ENCODE data around the gene POTEF. TPM values are rescaled to one million over a fixed set of nuclear protein-coding genes. Genes with fewer than 3 reads are reported as not detected.
"Not testable (repeated sequence)": the region's sequence is repeated elsewhere in the genome, so short reads cannot be mapped to it uniquely, and the experiment has no call there.

Gene POTEF
- total RNA-seq, 1 experiment from 2014 or later = not detected

- TF ChIP-seq EZH2 (IDR thresholded peaks at IDR 0.05; ENCODE audit: borderline replicate concordance, low read depth, low read length, poor library complexity, severe bottlenecking) = no peak
- TF ChIP-seq, protein P1, sequence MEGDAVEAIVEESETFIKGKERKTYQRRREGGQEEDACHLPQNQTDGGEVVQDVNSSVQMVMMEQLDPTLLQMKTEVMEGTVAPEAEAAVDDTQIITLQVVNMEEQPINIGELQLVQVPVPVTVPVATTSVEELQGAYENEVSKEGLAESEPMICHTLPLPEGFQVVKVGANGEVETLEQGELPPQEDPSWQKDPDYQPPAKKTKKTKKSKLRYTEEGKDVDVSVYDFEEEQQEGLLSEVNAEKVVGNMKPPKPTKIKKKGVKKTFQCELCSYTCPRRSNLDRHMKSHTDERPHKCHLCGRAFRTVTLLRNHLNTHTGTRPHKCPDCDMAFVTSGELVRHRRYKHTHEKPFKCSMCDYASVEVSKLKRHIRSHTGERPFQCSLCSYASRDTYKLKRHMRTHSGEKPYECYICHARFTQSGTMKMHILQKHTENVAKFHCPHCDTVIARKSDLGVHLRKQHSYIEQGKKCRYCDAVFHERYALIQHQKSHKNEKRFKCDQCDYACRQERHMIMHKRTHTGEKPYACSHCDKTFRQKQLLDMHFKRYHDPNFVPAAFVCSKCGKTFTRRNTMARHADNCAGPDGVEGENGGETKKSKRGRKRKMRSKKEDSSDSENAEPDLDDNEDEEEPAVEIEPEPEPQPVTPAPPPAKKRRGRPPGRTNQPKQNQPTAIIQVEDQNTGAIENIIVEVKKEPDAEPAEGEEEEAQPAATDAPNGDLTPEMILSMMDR (conservative IDR thresholded peaks at IDR 0.05; ENCODE audit: low read depth, low read length) = no peak
- H3K9me3 ChIP-seq (ENCODE audit: low read depth, low read length, poor library complexity, severe bottlenecking) = no peaks in the 10 kb centered on the region
- H3K36me3 ChIP-seq (ENCODE audit: insufficient read depth, low read length, poor library complexity, severe bottlenecking) = no peaks in the 10 kb centered on the region
- no TSS peak for BruUV-seq (replicated peaks)
- ChIA-PET CTCF (no interaction called here), POLR2A (ENCODE audit: low non-redundant PET) (no interaction called here)
- DNase-seq (ENCODE audit: low spot score) = no peak
- no peak overlapping the region for H3K4me3 ChIP-seq (ENCODE audit: low read depth, low read length, poor library complexity, severe bottlenecking)
- no peaks in the 10 kb centered on the region for H3K4me1 ChIP-seq (ENCODE audit: insufficient read depth, low read length, poor library complexity, severe bottlenecking)
- H3K27ac ChIP-seq (ENCODE audit: low read depth, low read length, poor library complexity, severe bottlenecking) = no peak overlapping the region
- intact Hi-C loops (cut with micrococcal nuclease; ENCODE audit: unreplicated experiment) = no loop called here
- H3K27me3 ChIP-seq (replicated peaks; ENCODE audit: insufficient read depth, low read depth, low read length, poor library complexity) = no peaks in the 10 kb centered on the region
These were observed 6.9 kb upstream of the POTEF start for GRCh38 chr2:130135692-130136541.

GRCh38 chr2:130128464-130128863, 558 bp downstream of the POTEF start:
- H3K9me3 ChIP-seq (ENCODE audit: low read depth, low read length, poor library complexity, severe bottlenecking); H3K36me3 ChIP-seq (ENCODE audit: insufficient read depth, low read length, poor library complexity, severe bottlenecking); intact Hi-C loops (cut with micrococcal nuclease; ENCODE audit: unreplicated experiment); DNase-seq (ENCODE audit: low spot score); H3K4me3 ChIP-seq (ENCODE audit: low read depth, low read length, poor library complexity, severe bottlenecking); H3K4me1 ChIP-seq (ENCODE audit: insufficient read depth, low read length, poor library complexity, severe bottlenecking); POLR2A ChIA-PET (ENCODE audit: low non-redundant PET); H3K27ac ChIP-seq (ENCODE audit: low read depth, low read length, poor library complexity, severe bottlenecking); CTCF ChIA-PET; H3K27me3 ChIP-seq (replicated peaks; ENCODE audit: insufficient read depth, low read depth, low read length, poor library complexity); BruUV-seq (replicated peaks): not testable (repeated sequence)

DNA sequence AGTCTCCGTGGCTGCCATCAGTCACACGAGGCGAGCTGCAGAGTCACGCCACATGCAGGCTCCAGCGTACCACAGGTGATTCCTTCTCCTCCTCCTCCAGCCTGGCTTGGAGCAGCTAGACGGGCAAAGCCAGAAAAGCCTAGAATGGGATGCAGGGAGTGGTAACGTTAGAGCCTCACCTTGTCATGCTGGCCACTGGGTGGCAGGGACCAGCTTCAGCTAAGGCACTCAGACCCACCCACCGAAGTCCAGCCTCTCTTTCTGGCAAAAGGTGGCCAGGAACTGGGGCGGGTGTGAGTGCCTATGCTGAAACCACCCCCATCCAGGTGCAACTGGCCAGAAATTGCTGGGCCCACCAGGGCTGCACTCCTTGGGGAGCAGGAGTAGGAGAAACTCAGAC, 1.3 kb downstream of the POTEF start:
- CTCF ChIA-PET; H3K27ac ChIP-seq (ENCODE audit: low read depth, low read length, poor library complexity, severe bottlenecking); H3K9me3 ChIP-seq (ENCODE audit: low read depth, low read length, poor library complexity, severe bottlenecking); H3K36me3 ChIP-seq (ENCODE audit: insufficient read depth, low read length, poor library complexity, severe bottlenecking); H3K4me1 ChIP-seq (ENCODE audit: insufficient read depth, low read length, poor library complexity, severe bottlenecking); POLR2A ChIA-PET (ENCODE audit: low non-redundant PET); H3K27me3 ChIP-seq (replicated peaks; ENCODE audit: insufficient read depth, low read depth, low read length, poor library complexity); H3K4me3 ChIP-seq (ENCODE audit: low read depth, low read length, poor library complexity, severe bottlenecking); BruUV-seq (replicated peaks); DNase-seq (ENCODE audit: low spot score); intact Hi-C loops (cut with micrococcal nuclease; ENCODE audit: unreplicated experiment): not testable (repeated sequence)

- BruUV-seq (replicated peaks); POLR2A ChIA-PET (ENCODE audit: low non-redundant PET); intact Hi-C loops (cut with micrococcal nuclease; ENCODE audit: unreplicated experiment); H3K27ac ChIP-seq (ENCODE audit: low read depth, low read length, poor library complexity, severe bottlenecking); H3K4me3 ChIP-seq (ENCODE audit: low read depth, low read length, poor library complexity, severe bottlenecking); DNase-seq (ENCODE audit: low spot score); H3K4me1 ChIP-seq (ENCODE audit: insufficient read depth, low read length, poor library complexity, severe bottlenecking); H3K9me3 ChIP-seq (ENCODE audit: low read depth, low read length, poor library complexity, severe bottlenecking); H3K36me3 ChIP-seq (ENCODE audit: insufficient read depth, low read length, poor library complexity, severe bottlenecking); CTCF ChIA-PET; H3K27me3 ChIP-seq (replicated peaks; ENCODE audit: insufficient read depth, low read depth, low read length, poor library complexity): not testable (repeated sequence)
These were observed 8.1 kb downstream of the POTEF start for GRCh38 chr2:130120924-130121323.

DNA sequence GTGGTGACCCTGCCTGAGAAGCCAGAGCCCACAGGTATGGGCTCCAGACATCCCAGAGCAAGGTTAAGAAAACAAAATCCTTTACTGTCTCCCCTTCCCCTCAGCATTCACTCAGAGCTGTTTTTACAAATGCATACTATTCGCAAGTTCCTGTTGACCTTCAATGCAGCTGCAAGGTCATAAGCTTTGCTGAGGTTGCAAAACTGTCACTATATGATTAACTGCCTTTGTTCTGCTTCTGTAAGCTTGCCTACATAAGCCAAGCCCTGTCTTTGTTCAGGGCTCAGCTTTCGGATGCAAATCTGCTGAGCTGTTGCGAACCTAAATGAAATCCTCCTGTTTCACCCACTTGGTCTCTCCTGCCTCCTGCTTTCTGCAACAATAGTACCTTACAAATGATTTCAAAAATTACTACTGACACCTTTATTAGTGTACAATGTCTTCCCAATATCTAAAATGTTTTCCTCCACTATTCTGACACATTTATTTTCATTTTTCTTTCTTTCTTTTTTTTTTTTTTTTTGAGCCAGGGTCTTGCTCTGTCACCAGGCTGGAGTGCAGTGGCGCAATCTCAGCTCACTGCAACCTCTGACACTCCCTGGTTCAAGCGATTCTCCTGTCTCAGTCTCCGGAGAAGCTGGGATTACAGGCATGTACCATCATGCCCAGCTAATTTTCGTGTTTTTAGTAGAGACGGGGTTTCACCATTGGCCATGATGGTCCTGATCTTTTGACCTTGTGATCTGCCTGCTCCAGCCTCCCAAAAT, 26.2 kb downstream of the POTEF start:
- H3K9me3 ChIP-seq (ENCODE audit: low read depth, low read length, poor library complexity, severe bottlenecking); H3K36me3 ChIP-seq (ENCODE audit: insufficient read depth, low read length, poor library complexity, severe bottlenecking); BruUV-seq (replicated peaks); POLR2A ChIA-PET (ENCODE audit: low non-redundant PET); H3K4me3 ChIP-seq (ENCODE audit: low read depth, low read length, poor library complexity, severe bottlenecking); DNase-seq (ENCODE audit: low spot score); H3K27me3 ChIP-seq (replicated peaks; ENCODE audit: insufficient read depth, low read depth, low read length, poor library complexity); CTCF ChIA-PET; H3K27ac ChIP-seq (ENCODE audit: low read depth, low read length, poor library complexity, severe bottlenecking); intact Hi-C loops (cut with micrococcal nuclease; ENCODE audit: unreplicated experiment); H3K4me1 ChIP-seq (ENCODE audit: insufficient read depth, low read length, poor library complexity, severe bottlenecking): not testable (repeated sequence)

DNA sequence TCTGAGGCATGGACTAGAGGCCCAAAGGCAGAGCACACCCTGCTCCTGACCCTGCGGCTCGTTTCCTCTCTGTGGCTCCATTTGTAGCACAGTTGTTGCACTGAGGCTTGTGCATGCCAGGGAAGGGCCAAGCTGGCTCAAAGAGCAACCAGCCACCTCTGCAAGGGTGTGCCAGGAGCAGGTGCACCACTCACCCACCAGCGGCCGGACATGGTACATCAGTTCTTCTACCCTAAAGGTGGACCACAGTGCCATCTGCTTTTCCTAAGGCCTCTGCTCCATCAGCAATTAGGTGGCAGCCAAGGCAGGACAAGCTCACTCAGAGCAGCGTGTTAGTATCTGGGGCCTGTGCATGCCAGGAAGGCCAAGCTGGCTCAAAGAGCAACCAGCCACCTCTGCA, 66.4 kb downstream of the POTEF start:
- DNase-seq (ENCODE audit: low spot score); H3K27me3 ChIP-seq (replicated peaks; ENCODE audit: insufficient read depth, low read depth, low read length, poor library complexity); intact Hi-C loops (cut with micrococcal nuclease; ENCODE audit: unreplicated experiment); H3K36me3 ChIP-seq (ENCODE audit: insufficient read depth, low read length, poor library complexity, severe bottlenecking); H3K4me1 ChIP-seq (ENCODE audit: insufficient read depth, low read length, poor library complexity, severe bottlenecking); BruUV-seq (replicated peaks); H3K9me3 ChIP-seq (ENCODE audit: low read depth, low read length, poor library complexity, severe bottlenecking); H3K27ac ChIP-seq (ENCODE audit: low read depth, low read length, poor library complexity, severe bottlenecking); H3K4me3 ChIP-seq (ENCODE audit: low read depth, low read length, poor library complexity, severe bottlenecking); POLR2A ChIA-PET (ENCODE audit: low non-redundant PET); CTCF ChIA-PET: not testable (repeated sequence)

Data from A673 (cell line).